SU-DHL-6 (cell line): ENCODE results near the gene ZRSR2.

ENCODE experiments used
- CTCF ChIP-seq: fragments of 200-600 bp; sonication (generic); IDR thresholded peaks from one replicate; pipeline ENCODE4 v1.5.1; 2017; ENCODE audit warnings: antibody characterized with exemption, mild to moderate bottlenecking, low read length, moderate library complexity; ENCODE audit not compliant: insufficient read depth, poor library complexity, severe bottlenecking
- EZH2phosphoT487 ChIP-seq: fragments of 200-600 bp; sonication (generic), shearing (Covaris generic); conservative IDR thresholded peaks from 2 replicates; pipeline ENCODE4 v1.6.1; 2018; ENCODE audit warnings: mild to moderate bottlenecking, antibody characterized with exemption, low read length, moderate library complexity, mixed read lengths

GRCh38 chrX:15834827-15835595, 44.7 kb downstream of the ZRSR2 start:
- no peak for TF ChIP-seq CTCF
- no peak for TF ChIP-seq EZH2phosphoT487
